Keratinocyte (primary cell): ENCODE measurements around the gene MYCBPAP. TPM values are rescaled to one million over a fixed set of nuclear protein-coding genes. Genes with fewer than 3 reads are reported as not detected.

Experiments used
- DNase-seq: peaks from one replicate; pipeline ENCODE4 v3.0.0-alpha.2; 2011; ENCODE audit warnings: low read depth, missing footprints, low spot score
- FAIRE-seq: peaks from 2 replicates; lab custom pipeline; 2011; peaks lifted over from hg19 to GRCh38; lab: Jason Lieb, UNC
- H2AFZ ChIP-seq: 2 replicates; pipeline ENCODE4 v1.6.0; 2012; ENCODE audit warnings: low read length, control low read depth, inconsistent platforms; ENCODE audit not compliant: control insufficient read depth
- H3K27ac ChIP-seq: 2 replicates; pipeline ENCODE4 v1.5.1; 2011; ENCODE audit warnings: low read length; ENCODE audit not compliant: control insufficient read depth, insufficient read depth
- H3K27me3 ChIP-seq: 3 replicates; pipeline ENCODE4 v1.6.0; 2011; ENCODE audit warnings: low read length; ENCODE audit not compliant: control insufficient read depth, insufficient read depth; ENCODE audit errors: extremely low read depth
- H3K36me3 ChIP-seq, 2 experiments: 2 replicates in 1 of 2; 3 replicates in 1 of 2; pipeline ENCODE4 v1.5.1; 2011; ENCODE audit warnings: low read length in 2 of 2, mild to moderate bottlenecking in 1 of 2; ENCODE audit not compliant: control insufficient read depth in 2 of 2, insufficient read depth in 2 of 2; ENCODE audit errors: extremely low read depth in 1 of 2
- H3K4me1 ChIP-seq: 3 replicates; pipeline ENCODE4 v1.5.1; 2011; ENCODE audit warnings: low read length; ENCODE audit not compliant: control insufficient read depth, insufficient read depth; ENCODE audit errors: extremely low read depth
- H3K4me2 ChIP-seq: 3 replicates; pipeline ENCODE4 v1.6.0; 2011; ENCODE audit warnings: low read depth, low read length; ENCODE audit not compliant: control insufficient read depth, insufficient read depth; ENCODE audit errors: extremely low read depth
- H3K4me3 ChIP-seq, 3 experiments: fragments of 200-600 bp in 1 of 3; sonication (generic) in 1 of 3; 2 replicates in 2 of 3; 3 replicates in 1 of 3; pipeline ENCODE4 v1.5.1; 2011 to 2016; ENCODE audit warnings: low read length in 3 of 3, mild to moderate bottlenecking in 3 of 3, control low read depth in 2 of 3, inconsistent platforms in 1 of 3, low read depth in 1 of 3, mixed read lengths in 1 of 3, mixed run types in 1 of 3, moderate library complexity in 1 of 3; ENCODE audit not compliant: control insufficient read depth in 2 of 3, insufficient read depth in 2 of 3; ENCODE audit errors: extremely low read depth in 1 of 3
- H3K79me2 ChIP-seq: 2 replicates; pipeline ENCODE4 v1.6.0; 2012; ENCODE audit warnings: low read length; ENCODE audit not compliant: control insufficient read depth, insufficient read depth
- H3K9ac ChIP-seq: 3 replicates; pipeline ENCODE4 v1.6.0; 2011; ENCODE audit warnings: low read length; ENCODE audit not compliant: control insufficient read depth, insufficient read depth; ENCODE audit errors: extremely low read depth
- H3K9me1 ChIP-seq: 3 replicates; pipeline ENCODE4 v1.6.0; 2011; ENCODE audit warnings: low read length; ENCODE audit not compliant: control insufficient read depth, insufficient read depth; ENCODE audit errors: extremely low read depth
- H3K9me3 ChIP-seq: 2 replicates; pipeline ENCODE4 v1.5.1; 2012; ENCODE audit warnings: low read depth, low read length; ENCODE audit not compliant: control insufficient read depth
- H4K20me1 ChIP-seq: 3 replicates; pipeline ENCODE4 v1.6.0; 2011; ENCODE audit warnings: low read length; ENCODE audit not compliant: control insufficient read depth, insufficient read depth; ENCODE audit errors: extremely low read depth
- CTCF ChIP-seq, 3 experiments: IDR thresholded peaks in 1 of 3; conservative IDR thresholded peaks in 1 of 3; optimal IDR thresholded peaks in 1 of 3; 2 replicates in 2 of 3; 3 replicates in 1 of 3; pipeline versions ENCODE3 to v1.5.1; 2011; ENCODE audit warnings: low read length in 3 of 3, mild to moderate bottlenecking in 3 of 3, moderate library complexity in 2 of 3, control low read depth in 1 of 3, inconsistent platforms in 1 of 3; ENCODE audit not compliant: insufficient read depth in 2 of 3; ENCODE audit errors: extremely low read depth in 1 of 3
- EZH2 ChIP-seq: IDR thresholded peaks from one replicate; pipeline ENCODE4 v1.6.1; 2012; ENCODE audit warnings: inconsistent platforms, mild to moderate bottlenecking, low read length, moderate library complexity
- dilution Hi-C: fragments of 300-500 bp; cut with MboI; formaldehyde crosslinking; loops from one replicate; pipeline ENCODE4 v1.7.0; 2020; ENCODE audit warnings: low sequenced_read_pairs; ENCODE audit not compliant: extremely low pct_ligation_motif_present
- polyA plus RNA-seq, 5 experiments: library from polyadenylated mRNA; depleted of rRNA in 3 of 5; stranded (reverse) in 3 of 5; stranded (forward) in 1 of 5; unstranded in 1 of 5; fragments of >200 nt; gene quantifications; 1 replicate in 1 of 5; 2 replicates in 3 of 5; 3 replicates in 1 of 5; pipeline versions ENCODE4 v1.2.1 to v1.2.3, GENCODE V29; 2011 to 2012; ENCODE audit warnings: missing spikeins in 2 of 5, low read depth in 1 of 5, low replicate concordance in 1 of 5

The MYCBPAP gene
- polyA plus RNA-seq, 1 donor (not counting 4 experiments of a cell fraction or from before 2014, with no cell fraction given): 9.5 TPM

- H3K79me2 ChIP-seq: no peaks in the 10 kb centered on the region
- H2AFZ ChIP-seq: no peak overlapping the region
- peaks cover 18% of the 10 kb centered on the region for H3K4me1 ChIP-seq
- no peak overlapping the region for H3K27ac ChIP-seq
- dilution Hi-C loops: no loop called here
- no peaks in the 10 kb centered on the region for H3K9me1 ChIP-seq
- H4K20me1 ChIP-seq: no peaks in the 10 kb centered on the region
- H3K27me3 ChIP-seq: no peaks in the 10 kb centered on the region
- FAIRE-seq: no peak
- peaks cover 5 to 6% of the 10 kb centered on the region in 2 experiments for H3K36me3 ChIP-seq
- H3K4me3 ChIP-seq: no peak overlapping the region
- no peak for DNase-seq
- H3K9ac ChIP-seq: no peak overlapping the region
- no peaks in the 10 kb centered on the region for H3K9me3 ChIP-seq
- no peak overlapping the region for H3K4me2 ChIP-seq
- TF ChIP-seq EZH2 (no peak), CTCF (optimal IDR thresholded peaks at IDR 0.05 in 1 of 3, IDR thresholded peaks at IDR 0.05 in 1 of 3, conservative IDR thresholded peaks at IDR 0.05 in 1 of 3; ENCODE audit: extremely low read depth in 1 of 3, insufficient read depth in 2 of 3, low read length in 3 of 3) (no peak)
These were observed 19.4 kb upstream of the MYCBPAP start for GRCh38 chr17:50488880-50489279.

DNA sequence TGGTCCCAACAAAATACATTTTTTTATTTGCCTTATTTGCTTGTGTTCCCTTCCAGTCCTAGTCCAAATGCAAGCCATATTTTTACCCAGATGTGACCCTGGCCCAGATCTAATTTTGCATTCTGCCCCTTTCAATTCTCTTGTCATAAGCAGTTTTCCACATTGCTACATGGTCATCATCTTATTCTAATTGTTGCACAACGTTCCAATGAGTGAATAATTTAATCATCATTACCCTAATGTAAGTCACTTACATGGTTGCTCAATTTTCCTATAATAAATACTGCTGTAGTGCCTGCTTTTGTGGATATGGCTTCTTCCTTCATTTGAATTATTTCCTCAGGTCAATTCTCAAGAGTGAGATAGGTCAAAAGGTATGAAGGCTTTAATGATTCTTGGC, 16.7 kb upstream of the MYCBPAP start:
- Histone ChIP-seq H3K4me2 (no peak overlapping the region), H3K9me3 (no peaks in the 10 kb centered on the region), H3K9me1 (no peaks in the 10 kb centered on the region), H3K27ac (no peak overlapping the region), H3K79me2 (no peaks in the 10 kb centered on the region), H3K4me3 (no peak overlapping the region), H3K9ac (no peak overlapping the region), H4K20me1 (no peaks in the 10 kb centered on the region), H2AFZ (no peak overlapping the region), H3K4me1 (peaks cover 18% of the 10 kb centered on the region), H3K27me3 (no peaks in the 10 kb centered on the region), H3K36me3 (no peaks in the 10 kb centered on the region)
- FAIRE-seq: no peak
- dilution Hi-C loops: no loop called here
- TF ChIP-seq CTCF (optimal IDR thresholded peaks at IDR 0.05 in 1 of 3, IDR thresholded peaks at IDR 0.05 in 1 of 3, conservative IDR thresholded peaks at IDR 0.05 in 1 of 3; ENCODE audit: extremely low read depth in 1 of 3, insufficient read depth in 2 of 3, low read length in 3 of 3): no peak
- TF ChIP-seq EZH2: no peak
- DNase-seq: no peak
